ENCODE data around the gene EMILIN3. TPM values are rescaled to one million over a fixed set of nuclear protein-coding genes. Genes with fewer than 3 reads are reported as not detected.

The EMILIN3 gene
- polyA plus RNA-seq, 2 of the 4 experiments (the other 2 are of a cell fraction), result 0.06 to 0.58 TPM

DNA sequence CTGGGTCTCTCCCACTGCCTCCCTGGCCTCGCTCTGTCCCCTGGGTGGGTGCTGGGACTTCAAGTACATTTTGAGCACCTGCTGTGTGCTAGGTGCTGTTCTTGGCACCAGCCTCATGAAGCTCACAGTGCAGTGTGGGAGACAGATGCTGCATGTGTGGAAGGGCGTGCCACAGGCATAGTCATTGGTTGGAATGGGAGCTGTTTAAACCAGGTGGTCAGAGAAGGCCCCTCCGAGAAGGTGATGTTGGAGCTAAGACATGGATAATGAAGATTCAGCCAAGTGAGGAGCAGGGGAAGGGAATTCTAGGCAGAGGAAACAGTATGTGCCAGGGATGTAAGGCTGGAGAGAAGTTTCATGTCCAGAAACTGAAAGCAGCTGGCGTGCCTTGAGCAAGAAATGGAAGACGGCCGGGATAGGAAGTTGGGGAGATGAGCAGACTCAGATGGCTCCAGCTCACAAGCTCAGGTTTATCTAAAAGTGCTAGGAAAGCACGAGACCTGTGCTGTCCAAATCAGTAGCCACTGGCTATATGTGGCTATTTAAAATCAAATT lies 16.1 kb downstream of the EMILIN3 start:
- FAIRE-seq, result no peak
- Histone ChIP-seq H3K9me3 (no peaks in the 10 kb centered on the region), H3K4me1 (no peaks in the 10 kb centered on the region), H3K27ac (no peak overlapping the region), H3K4me2 (no peak overlapping the region), H3K4me3 (no peak overlapping the region)
- POLR2A ChIA-PET, result no interaction called here
- DNase-seq (ENCODE audit: low read depth in 1 of 2, low spot score in 1 of 2), result no peak
- CTCF ChIA-PET, result interaction anchor here (0.9 to 3.2 kb wide), 5 partner anchors 10 to 215 kb away, joined by 3 to 26 read pairs (median 3); partner anchors contain the start of gene LPIN3
- 93% methylated on average over 7 of the region's 7 CpGs for WGBS (ENCODE audit: missing lambda C conversion rate)
- no peak for ATAC-seq
- TF ChIP-seq ZSCAN20 (CRISPR knock-in tag; IDR thresholded peaks at IDR 0.05) (no peak), GATA3 (IDR thresholded peaks at IDR 0.05; ENCODE audit: borderline replicate concordance) (no peak), HEYL (CRISPR knock-in tag; IDR thresholded peaks at IDR 0.05) (no peak), RFX5 (IDR thresholded peaks at IDR 0.05) (no peak), RCOR1 (IDR thresholded peaks at IDR 0.05; ENCODE audit: low read depth, low read length) (no peak), EHF (CRISPR knock-in tag; IDR thresholded peaks at IDR 0.05) (no peak), CHD2 (IDR thresholded peaks at IDR 0.05; ENCODE audit: low read length, partially characterized antibody) (no peak), MAX (IDR thresholded peaks at IDR 0.05) (no peak), FOSL2 (IDR thresholded peaks at IDR 0.05) (no peak), FOSL2 (CRISPR knock-in tag; IDR thresholded peaks at IDR 0.05) (no peak), RNF2 (IDR thresholded peaks at IDR 0.05; ENCODE audit: borderline replicate concordance, low read depth) (no peak), FOSB (CRISPR knock-in tag; IDR thresholded peaks at IDR 0.05) (no peak), NPAS2 (CRISPR knock-in tag; IDR thresholded peaks at IDR 0.05; ENCODE audit: borderline replicate concordance) (no peak)
- TF ChIP-seq, protein P1, sequence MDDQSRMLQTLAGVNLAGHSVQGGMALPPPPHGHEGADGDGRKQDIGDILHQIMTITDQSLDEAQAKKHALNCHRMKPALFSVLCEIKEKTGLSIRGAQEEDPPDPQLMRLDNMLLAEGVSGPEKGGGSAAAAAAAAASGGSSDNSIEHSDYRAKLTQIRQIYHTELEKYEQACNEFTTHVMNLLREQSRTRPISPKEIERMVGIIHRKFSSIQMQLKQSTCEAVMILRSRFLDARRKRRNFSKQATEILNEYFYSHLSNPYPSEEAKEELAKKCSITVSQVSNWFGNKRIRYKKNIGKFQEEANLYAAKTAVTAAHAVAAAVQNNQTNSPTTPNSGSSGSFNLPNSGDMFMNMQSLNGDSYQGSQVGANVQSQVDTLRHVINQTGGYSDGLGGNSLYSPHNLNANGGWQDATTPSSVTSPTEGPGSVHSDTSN (IDR thresholded peaks at IDR 0.05), result no peak
- TF ChIP-seq, protein P2, sequence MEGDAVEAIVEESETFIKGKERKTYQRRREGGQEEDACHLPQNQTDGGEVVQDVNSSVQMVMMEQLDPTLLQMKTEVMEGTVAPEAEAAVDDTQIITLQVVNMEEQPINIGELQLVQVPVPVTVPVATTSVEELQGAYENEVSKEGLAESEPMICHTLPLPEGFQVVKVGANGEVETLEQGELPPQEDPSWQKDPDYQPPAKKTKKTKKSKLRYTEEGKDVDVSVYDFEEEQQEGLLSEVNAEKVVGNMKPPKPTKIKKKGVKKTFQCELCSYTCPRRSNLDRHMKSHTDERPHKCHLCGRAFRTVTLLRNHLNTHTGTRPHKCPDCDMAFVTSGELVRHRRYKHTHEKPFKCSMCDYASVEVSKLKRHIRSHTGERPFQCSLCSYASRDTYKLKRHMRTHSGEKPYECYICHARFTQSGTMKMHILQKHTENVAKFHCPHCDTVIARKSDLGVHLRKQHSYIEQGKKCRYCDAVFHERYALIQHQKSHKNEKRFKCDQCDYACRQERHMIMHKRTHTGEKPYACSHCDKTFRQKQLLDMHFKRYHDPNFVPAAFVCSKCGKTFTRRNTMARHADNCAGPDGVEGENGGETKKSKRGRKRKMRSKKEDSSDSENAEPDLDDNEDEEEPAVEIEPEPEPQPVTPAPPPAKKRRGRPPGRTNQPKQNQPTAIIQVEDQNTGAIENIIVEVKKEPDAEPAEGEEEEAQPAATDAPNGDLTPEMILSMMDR (IDR thresholded peaks at IDR 0.05), result no peak

DNA sequence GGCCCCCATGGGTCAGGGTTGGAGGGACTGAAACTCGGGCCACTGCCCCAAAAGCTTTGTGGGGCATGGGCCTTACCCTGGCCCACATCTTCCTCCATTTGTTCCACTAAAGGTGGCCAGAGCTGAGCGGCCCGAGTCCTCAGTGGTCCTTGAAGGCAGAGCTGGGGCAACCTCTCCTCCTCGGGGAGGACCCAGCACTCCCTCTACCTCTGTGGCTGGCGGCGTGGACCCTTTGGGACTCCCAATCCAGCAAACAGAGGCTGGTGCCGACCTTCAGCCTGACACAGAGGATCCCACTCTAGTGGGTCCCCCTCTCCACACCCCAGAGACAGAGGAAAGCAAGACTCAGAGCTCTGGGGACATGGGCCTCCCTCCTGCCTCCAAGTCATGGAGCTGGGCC lies 16.7 kb downstream of the EMILIN3 start:
- H3K4me2 ChIP-seq, result no peak overlapping the region
- DNase-seq (ENCODE audit: low read depth in 1 of 2, low spot score in 1 of 2) (no peak), FAIRE-seq (no peak), ATAC-seq (no peak)
- H3K27ac ChIP-seq, result no peak overlapping the region
- ChIA-PET CTCF (interaction anchor here (0.9 to 3.2 kb wide), 5 partner anchors 10 to 214 kb away, joined by 3 to 26 read pairs (median 3); partner anchors contain the start of gene LPIN3), POLR2A (no interaction called here)
- TF ChIP-seq HOXB5 (CRISPR knock-in tag; IDR thresholded peaks at IDR 0.05) (no peak), ZC3H11A (IDR thresholded peaks at IDR 0.05) (no peak), ELK1 (IDR thresholded peaks at IDR 0.05; ENCODE audit: low read depth, low read length) (no peak), MAX (IDR thresholded peaks at IDR 0.05) (no peak), ZNF302 (CRISPR knock-in tag; IDR thresholded peaks at IDR 0.05) (no peak), MYC (IDR thresholded peaks at IDR 0.05; ENCODE audit: borderline replicate concordance, low read length) (no peak), SMC3 (IDR thresholded peaks at IDR 0.05) (no peak), ZFP36 (IDR thresholded peaks at IDR 0.05; ENCODE audit: borderline replicate concordance, partially characterized antibody) (no peak), RNF2 (IDR thresholded peaks at IDR 0.05; ENCODE audit: borderline replicate concordance, low read depth) (no peak), PHF8 (IDR thresholded peaks at IDR 0.05; ENCODE audit: borderline replicate concordance, low read depth) (no peak), MAFK (IDR thresholded peaks at IDR 0.05; ENCODE audit: partially characterized antibody) (no peak)
- TF ChIP-seq, protein P3, sequence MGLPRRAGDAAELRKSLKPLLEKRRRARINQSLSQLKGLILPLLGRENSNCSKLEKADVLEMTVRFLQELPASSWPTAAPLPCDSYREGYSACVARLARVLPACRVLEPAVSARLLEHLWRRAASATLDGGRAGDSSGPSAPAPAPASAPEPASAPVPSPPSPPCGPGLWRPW (IDR thresholded peaks at IDR 0.05), result no peak
- H3K9me3 ChIP-seq, result no peaks in the 10 kb centered on the region
- 78% methylated on average over 6 of the region's 7 CpGs for WGBS (ENCODE audit: missing lambda C conversion rate)
- H3K4me1 ChIP-seq, result no peaks in the 10 kb centered on the region
- no peak overlapping the region for H3K4me3 ChIP-seq
